Loucy (cell line): Measurements from ENCODE around the gene NUDT3.

ENCODE experiments used
- H2AFZ ChIP-seq: fragments of 200-600 bp; sonication (generic); 2 replicates; pipeline ENCODE4 v1.6.0; 2016; ENCODE audit warnings: antibody characterized with exemption, mild to moderate bottlenecking, low read length, moderate library complexity
- H3F3A ChIP-seq: fragments of 200-600 bp; 2 replicates; pipeline ENCODE4 v1.6.0; 2016; ENCODE audit warnings: antibody characterized with exemption, low read depth, mild to moderate bottlenecking
- H3K27me3 ChIP-seq: fragments of 200-600 bp; sonication (generic); 2 replicates; pipeline ENCODE4 v1.6.1; 2014; ENCODE audit warnings: low read length, mild to moderate bottlenecking; ENCODE audit not compliant: insufficient read depth, poor library complexity, severe bottlenecking
- H3K36me3 ChIP-seq: fragments of 200-600 bp; sonication (generic); 2 replicates; pipeline ENCODE4 v1.6.1; 2016; ENCODE audit warnings: low read length; ENCODE audit not compliant: insufficient read depth
- H3K4me1 ChIP-seq: fragments of 200-600 bp; sonication (generic); 2 replicates; pipeline ENCODE4 v1.5.1; 2014; ENCODE audit warnings: low read length, mild to moderate bottlenecking; ENCODE audit not compliant: insufficient read depth, poor library complexity, severe bottlenecking
- H3K4me2 ChIP-seq: fragments of 200-600 bp; sonication (generic); 2 replicates; pipeline ENCODE4 v1.6.0; 2014; ENCODE audit warnings: antibody characterized with exemption, low read length, low read depth, mild to moderate bottlenecking; ENCODE audit not compliant: poor library complexity, severe bottlenecking
- H3K4me3 ChIP-seq: fragments of 200-600 bp; sonication (generic); 2 replicates; pipeline ENCODE4 v1.5.1; 2014; ENCODE audit warnings: low read length, mild to moderate bottlenecking, mixed read lengths; ENCODE audit not compliant: poor library complexity, severe bottlenecking
- H3K79me2 ChIP-seq: fragments of 200-600 bp; sonication (generic); 2 replicates; pipeline ENCODE4 v1.6.1; 2014; ENCODE audit warnings: low read length; ENCODE audit not compliant: insufficient read depth
- H3K9ac ChIP-seq: fragments of 200-600 bp; sonication (generic); 2 replicates; pipeline ENCODE4 v1.6.0; 2014; ENCODE audit warnings: mild to moderate bottlenecking, low read depth, low read length, moderate library complexity; ENCODE audit not compliant: poor library complexity, severe bottlenecking
- H3K9me2 ChIP-seq: fragments of 200-600 bp; sonication (generic); replicated peaks from 2 replicates; pipeline ENCODE4 v1.6.1; 2016; ENCODE audit warnings: low read depth, low read length, mixed read lengths
- H3K9me3 ChIP-seq: fragments of 200-600 bp; sonication (generic); 2 replicates; pipeline ENCODE4 v1.6.1; 2014; ENCODE audit warnings: mild to moderate bottlenecking, antibody characterized with exemption, low read length, low read depth; ENCODE audit not compliant: insufficient read depth
- H4K20me1 ChIP-seq: fragments of 200-600 bp; sonication (generic); 2 replicates; pipeline ENCODE4 v1.6.0; 2014; ENCODE audit warnings: antibody characterized with exemption, low read length, mild to moderate bottlenecking; ENCODE audit not compliant: insufficient read depth, poor library complexity, severe bottlenecking
- EZH2phosphoT487 ChIP-seq: fragments of 200-600 bp; IDR thresholded peaks from 2 replicates; pipeline ENCODE4 v1.6.1; 2018; ENCODE audit warnings: antibody characterized with exemption, mild to moderate bottlenecking, moderate library complexity, borderline replicate concordance
- TF ChIP-seq, protein P1 (sequence below): fragments of 200-600 bp; sonication (generic); conservative IDR thresholded peaks from 2 replicates; pipeline ENCODE4 v1.5.1; 2014; ENCODE audit warnings: mild to moderate bottlenecking, antibody characterized with exemption, low read length

NUDT3 gene

GRCh38 chr6:34284563-34285447 is 107.7 kb downstream of the NUDT3 start:
- H3K4me1 ChIP-seq = peaks cover 43% of the 10 kb centered on the region
- no peaks in the 10 kb centered on the region for H3K9me3 ChIP-seq
- H3K4me2 ChIP-seq = peak overlapping the region; percentile 33
- no peaks in the 10 kb centered on the region for H3K9me2 ChIP-seq
- no peak overlapping the region for H2AFZ ChIP-seq
- no peak overlapping the region for H3K4me3 ChIP-seq
- H3K36me3 ChIP-seq = peaks cover 10% of the 10 kb centered on the region; the same call in 1 of the 2 replicates
- no peaks in the 10 kb centered on the region for H3K27me3 ChIP-seq
- H4K20me1 ChIP-seq = no peaks in the 10 kb centered on the region
- H3K9ac ChIP-seq = peak overlapping the region; percentile 21
- H3F3A ChIP-seq = no peaks in the 10 kb centered on the region; the same call in 1 of the 2 replicates
- TF ChIP-seq EZH2phosphoT487 = no peak
- TF ChIP-seq, protein P1, sequence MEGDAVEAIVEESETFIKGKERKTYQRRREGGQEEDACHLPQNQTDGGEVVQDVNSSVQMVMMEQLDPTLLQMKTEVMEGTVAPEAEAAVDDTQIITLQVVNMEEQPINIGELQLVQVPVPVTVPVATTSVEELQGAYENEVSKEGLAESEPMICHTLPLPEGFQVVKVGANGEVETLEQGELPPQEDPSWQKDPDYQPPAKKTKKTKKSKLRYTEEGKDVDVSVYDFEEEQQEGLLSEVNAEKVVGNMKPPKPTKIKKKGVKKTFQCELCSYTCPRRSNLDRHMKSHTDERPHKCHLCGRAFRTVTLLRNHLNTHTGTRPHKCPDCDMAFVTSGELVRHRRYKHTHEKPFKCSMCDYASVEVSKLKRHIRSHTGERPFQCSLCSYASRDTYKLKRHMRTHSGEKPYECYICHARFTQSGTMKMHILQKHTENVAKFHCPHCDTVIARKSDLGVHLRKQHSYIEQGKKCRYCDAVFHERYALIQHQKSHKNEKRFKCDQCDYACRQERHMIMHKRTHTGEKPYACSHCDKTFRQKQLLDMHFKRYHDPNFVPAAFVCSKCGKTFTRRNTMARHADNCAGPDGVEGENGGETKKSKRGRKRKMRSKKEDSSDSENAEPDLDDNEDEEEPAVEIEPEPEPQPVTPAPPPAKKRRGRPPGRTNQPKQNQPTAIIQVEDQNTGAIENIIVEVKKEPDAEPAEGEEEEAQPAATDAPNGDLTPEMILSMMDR = no peak
- H3K79me2 ChIP-seq = no peaks in the 10 kb centered on the region

GRCh38 chr6:34281702-34282334 is 110.7 kb downstream of the NUDT3 start:
- H3F3A ChIP-seq = no peaks in the 10 kb centered on the region; the same call in 1 of the 2 replicates
- H3K4me3 ChIP-seq = no peak overlapping the region
- H3K9me2 ChIP-seq = no peaks in the 10 kb centered on the region
- H4K20me1 ChIP-seq = no peaks in the 10 kb centered on the region
- H3K36me3 ChIP-seq = peaks cover 3% of the 10 kb centered on the region; the same call in 1 of the 2 replicates
- no peak overlapping the region for H3K4me2 ChIP-seq
- TF ChIP-seq EZH2phosphoT487 = no peak
- TF ChIP-seq, protein P1 = no peak
- no peaks in the 10 kb centered on the region for H3K9me3 ChIP-seq
- no peaks in the 10 kb centered on the region for H3K79me2 ChIP-seq
- peaks cover 24% of the 10 kb centered on the region for H3K4me1 ChIP-seq
- no peak overlapping the region for H3K9ac ChIP-seq
- no peaks in the 10 kb centered on the region for H3K27me3 ChIP-seq
- H2AFZ ChIP-seq = no peak overlapping the region

GRCh38 chr6:34280216-34280615 is 112.3 kb downstream of the NUDT3 start:
- Histone ChIP-seq H3K4me1 (peaks cover 25% of the 10 kb centered on the region), H3K36me3 (peaks cover 3% of the 10 kb centered on the region; the same call in 1 of the 2 replicates), H3F3A (no peaks in the 10 kb centered on the region; the same call in 1 of the 2 replicates), H3K79me2 (no peaks in the 10 kb centered on the region), H2AFZ (no peak overlapping the region), H3K4me3 (no peak overlapping the region), H4K20me1 (no peaks in the 10 kb centered on the region), H3K9me2 (no peaks in the 10 kb centered on the region), H3K9ac (no peak overlapping the region), H3K4me2 (no peak overlapping the region), H3K27me3 (no peaks in the 10 kb centered on the region), H3K9me3 (no peaks in the 10 kb centered on the region)
- no peak for TF ChIP-seq EZH2phosphoT487
- TF ChIP-seq, protein P1 = no peak
